ENCODE results near the gene PRPF19. TPM values are rescaled to one million over a fixed set of nuclear protein-coding genes. Genes with fewer than 3 reads are reported as not detected.

Gene PRPF19
- total and polyA plus RNA-seq, 2 donors from 2014 or later: 70.7 to 72.1 TPM

- intact Hi-C loops (cut with DNase I): no loop called here
- Histone ChIP-seq H3K9ac (ENCODE audit: low read length in 3 of 3) (no peak overlapping the region), H3K27ac (ENCODE audit: low read depth in 2 of 2, low read length in 2 of 2) (no peak overlapping the region), H3K36me3 (ENCODE audit: control insufficient read depth in 2 of 3, insufficient read depth in 3 of 3, low read length in 3 of 3) (peaks cover 0 to 3% (median 0%) of the 10 kb centered on the region in 3 donors), H3K4me3 (ENCODE audit: low read length in 3 of 3) (no peak overlapping the region), H3K9me3 (ENCODE audit: control insufficient read depth in 2 of 3, insufficient read depth in 1 of 3, low read length in 3 of 3) (no peaks in the 10 kb centered on the region), H3K4me1 (ENCODE audit: control insufficient read depth in 2 of 3, insufficient read depth in 2 of 3, low read depth in 1 of 3, low read length in 3 of 3) (peaks cover 0 to 8% (median 0%) of the 10 kb centered on the region in 3 donors), H3K27me3 (ENCODE audit: control insufficient read depth, insufficient read depth, low read length) (no peaks in the 10 kb centered on the region)
- TF ChIP-seq CTCF (IDR thresholded peaks at IDR 0.05; ENCODE audit: borderline replicate concordance, extremely low read depth, insufficient read depth): no peak
- no peak for FAIRE-seq
- no peak for DNase-seq
Measured at GRCh38 chr11:60849641-60850520, 56.5 kb downstream of the PRPF19 start.

- Histone ChIP-seq H3K27ac (ENCODE audit: low read depth in 2 of 2, low read length in 2 of 2) (no peak overlapping the region), H3K9me3 (ENCODE audit: control insufficient read depth in 2 of 3, insufficient read depth in 1 of 3, low read length in 3 of 3) (no peaks in the 10 kb centered on the region), H3K27me3 (ENCODE audit: control insufficient read depth, insufficient read depth, low read length) (no peaks in the 10 kb centered on the region), H3K4me1 (ENCODE audit: control insufficient read depth in 2 of 3, insufficient read depth in 2 of 3, low read depth in 1 of 3, low read length in 3 of 3) (peaks cover 0 to 16% (median under 1%) of the 10 kb centered on the region in 3 donors), H3K9ac (ENCODE audit: low read length in 3 of 3) (no peak overlapping the region), H3K36me3 (ENCODE audit: control insufficient read depth in 2 of 3, insufficient read depth in 3 of 3, low read length in 3 of 3) (peaks cover 0 to 3% (median 0%) of the 10 kb centered on the region in 3 donors), H3K4me3 (ENCODE audit: low read length in 3 of 3) (no peak overlapping the region)
- TF ChIP-seq CTCF (IDR thresholded peaks at IDR 0.05; ENCODE audit: borderline replicate concordance, extremely low read depth, insufficient read depth): no peak
- intact Hi-C loops (cut with DNase I): no loop called here
- DNase-seq (no peak), FAIRE-seq (no peak)
Measured at GRCh38 chr11:60848714-60849151, 57.7 kb downstream of the PRPF19 start.

- Histone ChIP-seq H3K9ac (ENCODE audit: low read length in 3 of 3) (no peak overlapping the region), H3K36me3 (ENCODE audit: control insufficient read depth in 2 of 3, insufficient read depth in 3 of 3, low read length in 3 of 3) (peaks cover 0 to 3% (median 0%) of the 10 kb centered on the region in 3 donors), H3K27ac (ENCODE audit: low read depth in 2 of 2, low read length in 2 of 2) (no peak overlapping the region), H3K27me3 (ENCODE audit: control insufficient read depth, insufficient read depth, low read length) (no peaks in the 10 kb centered on the region), H3K9me3 (ENCODE audit: control insufficient read depth in 2 of 3, insufficient read depth in 1 of 3, low read length in 3 of 3) (no peaks in the 10 kb centered on the region), H3K4me3 (ENCODE audit: low read length in 3 of 3) (no peak overlapping the region), H3K4me1 (ENCODE audit: control insufficient read depth in 2 of 3, insufficient read depth in 2 of 3, low read depth in 1 of 3, low read length in 3 of 3) (peaks cover 0 to 24% (median 6%) of the 10 kb centered on the region in 3 donors)
- TF ChIP-seq CTCF (IDR thresholded peaks at IDR 0.05; ENCODE audit: borderline replicate concordance, extremely low read depth, insufficient read depth): no peak
- intact Hi-C loops (cut with DNase I): no loop called here
- DNase-seq (no peak), FAIRE-seq (no peak)
Measured at GRCh38 chr11:60847896-60848295, 58.5 kb downstream of the PRPF19 start.
